LHCN-M2 (cell line): ENCODE measurements around the gene MAPK1. TPM values are rescaled to one million over a fixed set of nuclear protein-coding genes. Genes with fewer than 3 reads are reported as not detected.
"Not testable (repeated sequence)": the region's sequence is repeated elsewhere in the genome, so short reads cannot be mapped to it uniquely, and the experiment has no call there.

Experiments
- DNase-seq: peaks from one replicate; pipeline ENCODE4 v3.0.0-alpha.2; 2012; ENCODE audit warnings: low read depth
- total RNA-seq: library from RNA; depleted of rRNA; stranded (reverse); fragments of >200 nt; gene quantifications from 2 replicates; pipeline ENCODE4 v1.2.3, GENCODE V29; 2014

MAPK1 gene
- total RNA-seq, 1 experiment from 2014 or later, result 92.5 TPM

- DNase-seq, result not testable (repeated sequence)
These were observed 15.4 kb upstream of the MAPK1 start for GRCh38 chr22:21882754-21883333.

DNA sequence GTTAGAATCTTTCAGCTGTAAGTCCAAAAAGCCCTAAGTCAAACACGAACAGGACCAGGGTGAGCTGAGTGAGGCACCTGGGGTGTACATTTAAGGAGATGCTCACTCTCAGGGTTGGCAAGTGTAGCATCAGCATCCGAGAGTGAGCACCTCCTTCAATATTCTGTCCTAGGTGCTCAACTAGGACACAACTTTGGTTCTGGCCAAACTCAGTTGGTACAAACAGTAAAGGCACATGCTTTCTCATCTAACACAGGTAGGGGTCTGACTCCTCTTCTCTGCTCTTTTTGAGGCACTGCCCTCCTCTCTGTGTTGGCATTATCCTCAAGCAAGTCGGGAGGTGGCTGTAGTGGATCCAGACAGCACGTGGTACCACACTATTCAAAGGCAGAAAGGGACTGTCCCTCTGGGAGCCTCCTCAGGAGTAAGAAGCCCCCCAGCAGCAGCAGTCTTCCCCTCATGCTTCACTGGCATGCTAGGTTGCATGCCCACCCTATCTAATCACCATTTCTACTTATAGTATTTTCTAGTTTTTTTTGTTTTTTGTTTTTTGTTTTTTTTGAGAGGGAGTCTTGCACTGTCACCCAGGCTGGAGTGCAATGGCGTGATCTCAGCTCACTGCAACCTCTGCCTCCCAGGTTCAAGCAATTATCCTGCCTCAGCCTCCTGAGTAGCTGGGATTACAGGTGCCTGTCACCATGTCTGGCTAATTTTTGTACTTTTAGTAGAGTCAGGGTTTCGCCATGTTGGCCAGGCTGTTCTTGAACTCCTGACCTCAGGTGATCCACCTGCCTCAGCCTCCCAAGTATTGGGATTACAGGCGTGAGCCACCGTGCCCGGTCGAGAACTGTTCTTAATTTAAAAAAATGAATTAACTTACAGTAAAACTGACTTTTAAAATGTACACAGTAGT, 14.7 kb upstream of the MAPK1 start:
- DNase-seq, result no peak

DNA sequence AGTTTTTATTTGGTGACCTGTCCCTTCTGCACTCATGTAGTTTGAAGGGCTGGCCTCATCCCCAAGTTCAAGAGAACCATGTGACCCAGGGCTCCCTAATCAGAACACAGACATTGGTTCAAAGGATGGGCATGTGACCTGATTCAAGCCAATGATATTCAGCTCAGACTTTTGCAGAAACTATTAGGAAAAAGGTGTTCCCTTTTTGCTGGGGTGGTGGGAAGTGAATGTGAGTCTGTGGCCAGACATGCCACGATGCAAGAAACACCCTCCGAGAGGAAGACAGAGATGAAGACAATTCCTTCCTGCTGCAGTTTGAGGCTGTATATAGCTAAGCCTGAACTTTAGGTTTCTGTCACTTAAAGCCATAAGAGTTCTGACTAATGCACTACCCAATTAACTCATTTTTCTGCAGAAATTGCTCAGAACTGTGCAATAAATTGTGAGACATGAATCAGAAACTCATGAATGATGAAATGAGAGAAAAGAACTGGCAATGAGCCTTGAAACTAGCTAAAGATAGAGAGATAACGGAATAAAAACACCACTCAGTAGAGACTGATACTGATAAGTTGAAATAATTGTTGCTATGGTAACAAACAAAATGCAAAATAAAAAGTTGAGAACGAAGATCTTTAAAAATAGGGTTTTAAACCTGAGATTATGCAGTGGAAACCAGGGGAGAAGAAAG, 9.2 kb upstream of the MAPK1 start:
- no peak for DNase-seq

- DNase-seq, result not testable (repeated sequence)
These were observed 7.5 kb upstream of the MAPK1 start for GRCh38 chr22:21874953-21875352.

DNA sequence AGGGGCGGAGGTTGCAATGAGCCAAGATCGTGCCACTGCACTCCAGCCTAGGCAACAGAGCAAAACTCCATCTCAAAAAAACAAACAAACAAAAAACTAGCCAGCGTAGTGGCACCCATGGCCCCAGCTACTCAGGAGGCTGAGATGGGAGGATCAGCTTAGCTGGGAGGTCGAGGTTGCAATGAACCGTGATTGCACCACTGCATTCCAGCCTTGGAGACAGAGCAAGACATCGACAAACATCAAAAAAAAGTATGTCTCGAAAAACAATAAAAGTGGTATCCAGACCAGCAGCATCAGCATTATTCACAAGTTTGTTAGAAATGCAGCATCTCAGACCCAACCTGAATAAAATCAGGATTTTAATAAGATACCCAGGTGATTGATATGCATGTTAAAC, 6.2 kb upstream of the MAPK1 start:
- DNase-seq, result no peak

GRCh38 chr22:21872741-21873140, 5.3 kb upstream of the MAPK1 start:
- DNase-seq, result not testable (repeated sequence)

- no peak for DNase-seq
These were observed 1.2 kb upstream of the MAPK1 start for GRCh38 chr22:21868651-21869050.

DNA sequence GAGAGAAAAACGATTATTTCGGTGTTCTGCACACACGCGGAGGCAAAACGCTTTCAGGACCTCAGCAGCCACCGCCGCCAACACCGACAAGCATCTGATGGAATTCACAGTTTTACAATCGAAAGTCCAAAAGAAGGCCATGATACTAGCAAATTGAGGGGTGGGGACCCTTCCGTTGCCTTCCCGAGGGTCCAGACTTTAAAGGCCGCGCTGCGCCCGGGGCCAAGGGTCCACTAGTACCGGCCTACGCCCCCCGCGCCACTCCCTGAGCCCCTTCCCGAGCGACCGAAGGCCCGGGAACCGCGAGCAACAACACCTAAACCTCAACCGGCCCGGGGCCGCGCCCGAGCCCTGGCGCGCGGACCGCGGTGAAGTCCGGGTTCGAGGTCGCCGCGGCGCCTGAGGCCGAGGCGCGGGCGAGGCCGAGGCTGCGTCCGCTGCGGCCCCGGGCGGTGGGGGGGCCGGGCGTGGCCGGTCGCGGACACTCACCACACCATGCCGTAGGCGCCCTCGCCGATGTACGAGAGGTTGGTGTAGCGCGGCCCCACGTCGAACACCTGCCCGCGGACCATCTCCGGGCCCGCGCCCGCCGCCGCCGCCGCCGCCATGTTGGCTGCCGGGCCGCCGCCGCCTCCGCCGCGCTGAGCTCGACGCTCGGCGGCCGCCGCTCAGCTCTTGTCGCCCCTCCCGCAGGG, 465 bp downstream of the MAPK1 start:
- DNase-seq, result no peak

DNA sequence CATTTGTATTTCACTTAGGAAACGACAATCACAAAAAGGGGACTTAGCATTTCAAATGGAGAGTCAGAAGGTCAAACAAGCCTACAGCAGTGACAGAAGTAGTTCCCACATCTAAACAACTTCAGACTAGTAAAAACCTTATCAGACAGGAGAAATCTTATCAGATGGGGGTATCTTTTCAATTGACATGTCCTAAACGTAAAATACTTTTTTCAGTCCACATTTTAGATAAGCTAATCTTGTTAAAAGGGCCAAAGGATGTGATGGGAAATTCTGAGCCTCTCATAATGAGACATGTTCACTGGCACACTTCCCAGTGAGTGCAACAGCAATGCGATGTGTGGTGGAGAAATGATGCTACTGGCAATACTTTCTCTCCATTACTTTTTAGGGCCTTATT, 2.4 kb downstream of the MAPK1 start:
- DNase-seq, result peak; percentile 82

DNA sequence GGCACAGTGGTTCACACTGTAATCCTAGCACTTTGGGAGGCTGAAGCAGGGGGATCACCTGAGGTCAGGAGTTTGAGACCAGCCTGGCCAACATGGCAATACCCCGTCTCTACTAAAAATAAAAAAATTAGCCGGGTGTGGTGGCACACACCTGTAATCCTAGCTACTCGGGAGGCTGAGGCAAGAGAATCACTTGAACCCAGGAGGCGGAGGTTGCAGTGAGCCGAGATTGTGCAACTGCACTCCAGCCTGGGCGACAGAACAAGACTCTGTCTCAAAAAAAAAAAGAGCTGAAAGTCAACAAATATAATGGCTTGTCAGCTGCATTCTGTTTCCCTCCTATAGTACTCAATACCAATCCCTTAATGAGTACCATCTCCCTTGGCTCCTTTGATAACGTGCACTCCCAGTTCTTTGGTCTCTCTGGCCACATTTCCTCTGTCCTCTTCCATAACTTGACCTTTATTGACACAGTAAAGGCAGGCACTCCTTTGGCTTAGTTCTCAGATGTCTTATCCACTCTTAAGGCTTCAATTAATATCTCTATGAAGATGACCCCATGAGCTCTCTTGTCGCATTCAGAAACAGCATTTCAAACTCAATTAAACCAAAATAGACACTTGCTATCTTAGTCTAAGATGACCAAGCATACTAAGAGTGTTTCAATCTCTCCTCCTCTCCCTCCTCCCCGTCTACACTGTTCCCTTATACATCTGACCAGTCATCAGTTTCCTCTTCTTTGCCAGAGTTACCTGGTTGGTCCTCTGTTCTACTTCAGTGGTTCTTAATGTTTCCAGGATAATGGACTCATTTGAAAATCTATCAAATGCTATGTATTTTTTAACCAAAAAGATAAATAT, 4.8 kb downstream of the MAPK1 start:
- no peak for DNase-seq

GRCh38 chr22:21861851-21862250, 5.6 kb downstream of the MAPK1 start:
- DNase-seq, result no peak

GRCh38 chr22:21861264-21861848, 6.1 kb downstream of the MAPK1 start:
- no peak for DNase-seq

- DNase-seq, result no peak
These were observed 6.9 kb downstream of the MAPK1 start for GRCh38 chr22:21860491-21861039.

DNA sequence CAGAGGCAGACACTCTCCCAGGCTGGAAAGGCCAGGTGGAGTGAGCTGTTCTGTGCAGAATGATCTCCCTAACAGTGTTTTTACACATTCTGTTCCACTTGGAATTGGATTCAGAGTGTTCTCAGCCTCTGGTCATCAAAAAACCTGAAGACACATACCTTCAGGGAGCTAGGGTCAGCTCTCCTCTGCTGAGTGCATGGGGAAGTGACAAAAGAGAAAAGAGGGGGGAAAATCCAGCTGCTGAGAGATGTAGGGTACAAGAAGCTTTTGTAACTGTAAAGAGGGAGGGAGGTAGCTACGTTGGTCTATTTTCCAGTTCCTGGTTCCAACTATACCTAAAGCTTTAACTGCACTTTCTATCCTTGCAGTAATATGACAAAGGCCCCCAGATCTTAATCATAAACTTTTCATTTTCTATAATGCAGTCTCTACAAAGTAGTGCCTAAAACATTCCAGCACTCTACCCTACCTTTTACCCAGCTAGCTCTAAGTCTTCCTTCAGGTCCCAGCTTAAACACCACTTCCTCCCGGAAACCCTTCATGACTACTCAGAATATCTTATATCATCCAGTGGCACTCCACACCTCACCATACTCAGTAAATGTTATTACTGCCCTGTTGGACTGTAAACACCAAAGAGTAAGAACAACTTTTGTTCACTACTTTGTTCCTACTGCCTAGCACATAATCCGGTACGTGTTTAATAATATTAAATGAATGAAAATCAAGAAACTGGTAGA, 9.2 kb downstream of the MAPK1 start:
- no peak for DNase-seq

- DNase-seq, result no peak
These were observed 9.9 kb downstream of the MAPK1 start for GRCh38 chr22:21857481-21857914.

DNA sequence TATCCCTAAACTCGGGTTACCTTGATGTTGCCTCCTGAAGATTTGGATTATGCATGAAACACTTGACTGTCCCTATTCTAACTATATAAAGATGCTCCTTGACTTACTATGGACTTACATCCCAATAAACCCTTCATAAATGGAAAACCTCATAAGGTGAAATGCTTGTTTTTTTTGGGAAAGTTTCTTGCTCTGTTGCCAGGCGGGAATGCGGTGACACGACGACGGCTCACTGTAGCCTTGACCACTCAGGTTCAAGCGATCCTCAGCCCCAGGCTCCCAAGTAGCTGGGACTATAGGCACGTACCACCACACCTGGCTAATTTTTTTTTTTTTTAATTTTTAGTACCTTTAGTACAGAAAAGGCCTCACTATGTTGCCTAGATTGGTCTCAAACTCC, 10.6 kb downstream of the MAPK1 start:
- DNase-seq, result no peak

GRCh38 chr22:21856197-21856596, 11.2 kb downstream of the MAPK1 start:
- no peak for DNase-seq

- no peak for DNase-seq
These were observed 11.8 kb downstream of the MAPK1 start for GRCh38 chr22:21855676-21856075.

GRCh38 chr22:21850660-21851059, 16.8 kb downstream of the MAPK1 start:
- DNase-seq, result no peak
